HEK293 (cell line): Measurements from ENCODE around the gene TLCD3A.

ENCODE experiments used
- KLF1 ChIP-seq: fragments of 450-650 bp; formaldehyde crosslinking; IDR thresholded peaks from 2 replicates; pipeline ENCODE4 v1.5.1; 2016; ENCODE audit warnings: missing biosample characterization, missing genetic modification characterization
- KLF7 ChIP-seq: fragments of 450-650 bp; formaldehyde crosslinking; IDR thresholded peaks from 2 replicates; pipeline ENCODE4 v1.5.1; 2016; ENCODE audit warnings: missing biosample characterization, missing genetic modification characterization, borderline replicate concordance
- SCRT2 ChIP-seq: fragments of 450-650 bp; formaldehyde crosslinking; IDR thresholded peaks from 2 replicates; pipeline ENCODE4 v1.5.1; 2016; ENCODE audit warnings: missing biosample characterization, missing genetic modification characterization
- SP3 ChIP-seq: fragments of 450-650 bp; formaldehyde crosslinking; IDR thresholded peaks from 2 replicates; pipeline ENCODE4 v1.5.1; 2016; ENCODE audit warnings: missing biosample characterization, missing genetic modification characterization
- TRIM28 ChIP-seq: IDR thresholded peaks from 2 replicates; pipeline ENCODE4 v1.6.1; 2011; ENCODE audit warnings: low read length, control low read depth, borderline replicate concordance
- WT1 ChIP-seq: fragments of 450-650 bp; formaldehyde crosslinking; IDR thresholded peaks from 2 replicates; pipeline ENCODE4 v1.5.1; 2016; ENCODE audit warnings: missing biosample characterization, missing genetic modification characterization
- ZBTB17 ChIP-seq: fragments of 450-650 bp; formaldehyde crosslinking; IDR thresholded peaks from 2 replicates; pipeline ENCODE4 v1.5.1; 2016; ENCODE audit warnings: missing biosample characterization, missing genetic modification characterization
- ZNF140 ChIP-seq: fragments of 450-650 bp; formaldehyde crosslinking; IDR thresholded peaks from 2 replicates; pipeline ENCODE4 v1.5.1; 2016; ENCODE audit warnings: missing biosample characterization, missing genetic modification characterization
- ZNF146 ChIP-seq: fragments of 450-650 bp; formaldehyde crosslinking; IDR thresholded peaks from 2 replicates; pipeline ENCODE4 v1.5.1; 2016; ENCODE audit warnings: missing biosample characterization, missing genetic modification characterization
- ZNF2 ChIP-seq: fragments of 450-650 bp; formaldehyde crosslinking; IDR thresholded peaks from 2 replicates; pipeline ENCODE4 v1.5.1; 2016; ENCODE audit warnings: missing biosample characterization, missing genetic modification characterization
- ZNF23 ChIP-seq: fragments of 450-650 bp; formaldehyde crosslinking; IDR thresholded peaks from 2 replicates; pipeline ENCODE4 v1.5.1; 2016; ENCODE audit warnings: missing biosample characterization, missing genetic modification characterization, borderline replicate concordance
- ZNF24 ChIP-seq: fragments of 450-650 bp; formaldehyde crosslinking; IDR thresholded peaks from 2 replicates; pipeline ENCODE4 v1.5.1; 2016; ENCODE audit warnings: missing biosample characterization, missing genetic modification characterization
- ZNF274 ChIP-seq, 2 experiments: fragments of 200-500 bp in 1 of 2; fragments of 450-650 bp in 1 of 2; sonication (Bioruptor generic) in 1 of 2; formaldehyde crosslinking in 1 of 2; IDR thresholded peaks; 2 replicates each; pipeline versions ENCODE4 v1.5.1 to v1.6.1; 2014 to 2016; ENCODE audit warnings: borderline replicate concordance in 1 of 2, inconsistent platforms in 1 of 2, low read length in 1 of 2, missing biosample characterization in 1 of 2, missing genetic modification characterization in 1 of 2
- ZNF292 ChIP-seq: fragments of 450-650 bp; formaldehyde crosslinking; IDR thresholded peaks from 2 replicates; pipeline ENCODE4 v1.5.1; 2016; ENCODE audit warnings: low read depth, missing biosample characterization, missing genetic modification characterization, borderline replicate concordance
- ZNF341 ChIP-seq: fragments of 450-650 bp; formaldehyde crosslinking; IDR thresholded peaks from 2 replicates; pipeline ENCODE4; 2016; ENCODE audit warnings: low read depth, missing biosample characterization, missing genetic modification characterization
- ZNF423 ChIP-seq: fragments of 450-650 bp; formaldehyde crosslinking; IDR thresholded peaks from 2 replicates; pipeline ENCODE4 v1.5.1; 2016; ENCODE audit warnings: missing biosample characterization, missing genetic modification characterization
- ZNF433 ChIP-seq: fragments of 450-650 bp; formaldehyde crosslinking; IDR thresholded peaks from 2 replicates; pipeline ENCODE4 v1.5.1; 2016; ENCODE audit warnings: missing biosample characterization, missing genetic modification characterization, low read depth
- ZNF514 ChIP-seq: fragments of 450-650 bp; formaldehyde crosslinking; IDR thresholded peaks from 2 replicates; pipeline ENCODE4 v1.5.1; 2016; ENCODE audit warnings: missing biosample characterization, missing genetic modification characterization
- ZNF529 ChIP-seq: fragments of 450-650 bp; formaldehyde crosslinking; IDR thresholded peaks from 2 replicates; pipeline ENCODE4 v1.5.1; 2017; ENCODE audit warnings: missing genetic modification characterization, missing biosample characterization; ENCODE audit not compliant: insufficient replicate concordance
- ZNF555 ChIP-seq: fragments of 450-650 bp; formaldehyde crosslinking; conservative IDR thresholded peaks from 2 replicates; pipeline ENCODE4 v1.5.1; 2017; ENCODE audit warnings: missing biosample characterization, mild to moderate bottlenecking, missing genetic modification characterization, inconsistent platforms
- ZNF600 ChIP-seq: fragments of 450-650 bp; formaldehyde crosslinking; IDR thresholded peaks from 2 replicates; pipeline ENCODE4 v1.5.1; 2016; ENCODE audit warnings: missing biosample characterization, missing genetic modification characterization
- ZNF623 ChIP-seq: fragments of 450-650 bp; formaldehyde crosslinking; IDR thresholded peaks from 2 replicates; pipeline ENCODE4 v1.5.1; 2016; ENCODE audit warnings: missing biosample characterization, missing genetic modification characterization
- ZNF747 ChIP-seq: fragments of 450-650 bp; formaldehyde crosslinking; IDR thresholded peaks from 2 replicates; pipeline ENCODE4 v1.5.1; 2016; ENCODE audit warnings: missing biosample characterization, missing genetic modification characterization
- ZNF76 ChIP-seq: fragments of 450-650 bp; formaldehyde crosslinking; IDR thresholded peaks from 2 replicates; pipeline ENCODE4; 2016; ENCODE audit warnings: low read depth, missing biosample characterization, missing genetic modification characterization, borderline replicate concordance
- ZNF768 ChIP-seq: fragments of 450-650 bp; formaldehyde crosslinking; IDR thresholded peaks from 2 replicates; pipeline ENCODE4 v1.5.1; 2018; ENCODE audit warnings: missing biosample characterization, mild to moderate bottlenecking, missing genetic modification characterization
- ZNF791 ChIP-seq: fragments of 450-650 bp; formaldehyde crosslinking; IDR thresholded peaks from 2 replicates; pipeline ENCODE4 v1.5.1; 2016; ENCODE audit warnings: missing biosample characterization, missing genetic modification characterization
- ZNF830 ChIP-seq: fragments of 450-650 bp; IDR thresholded peaks from 2 replicates; pipeline ENCODE4 v1.5.0; 2018; ENCODE audit warnings: missing biosample characterization, missing genetic modification characterization, low read depth, mild to moderate bottlenecking, moderate library complexity
- ZNF837 ChIP-seq: fragments of 450-650 bp; formaldehyde crosslinking; IDR thresholded peaks from 2 replicates; pipeline ENCODE4 v1.5.1; 2016; ENCODE audit warnings: missing biosample characterization, missing genetic modification characterization
- ZSCAN30 ChIP-seq: fragments of 450-650 bp; IDR thresholded peaks from 2 replicates; pipeline ENCODE4 v1.5.1; 2018; ENCODE audit warnings: missing biosample characterization, mild to moderate bottlenecking, missing genetic modification characterization, moderate library complexity
- TF ChIP-seq, protein P1 (sequence below): fragments of 450-650 bp; formaldehyde crosslinking; IDR thresholded peaks from 2 replicates; pipeline ENCODE4 v1.5.1; 2016; ENCODE audit warnings: missing biosample characterization, missing genetic modification characterization, low read depth
- TF ChIP-seq, protein P2 (sequence below): fragments of 450-650 bp; formaldehyde crosslinking; IDR thresholded peaks from 2 replicates; pipeline ENCODE4 v1.5.1; 2016; ENCODE audit warnings: missing biosample characterization, missing genetic modification characterization
- TF ChIP-seq, protein P3 (sequence below): fragments of 450-650 bp; formaldehyde crosslinking; IDR thresholded peaks from 2 replicates; pipeline ENCODE4 v1.5.1; 2016; ENCODE audit warnings: missing biosample characterization, missing genetic modification characterization

TLCD3A gene

DNA sequence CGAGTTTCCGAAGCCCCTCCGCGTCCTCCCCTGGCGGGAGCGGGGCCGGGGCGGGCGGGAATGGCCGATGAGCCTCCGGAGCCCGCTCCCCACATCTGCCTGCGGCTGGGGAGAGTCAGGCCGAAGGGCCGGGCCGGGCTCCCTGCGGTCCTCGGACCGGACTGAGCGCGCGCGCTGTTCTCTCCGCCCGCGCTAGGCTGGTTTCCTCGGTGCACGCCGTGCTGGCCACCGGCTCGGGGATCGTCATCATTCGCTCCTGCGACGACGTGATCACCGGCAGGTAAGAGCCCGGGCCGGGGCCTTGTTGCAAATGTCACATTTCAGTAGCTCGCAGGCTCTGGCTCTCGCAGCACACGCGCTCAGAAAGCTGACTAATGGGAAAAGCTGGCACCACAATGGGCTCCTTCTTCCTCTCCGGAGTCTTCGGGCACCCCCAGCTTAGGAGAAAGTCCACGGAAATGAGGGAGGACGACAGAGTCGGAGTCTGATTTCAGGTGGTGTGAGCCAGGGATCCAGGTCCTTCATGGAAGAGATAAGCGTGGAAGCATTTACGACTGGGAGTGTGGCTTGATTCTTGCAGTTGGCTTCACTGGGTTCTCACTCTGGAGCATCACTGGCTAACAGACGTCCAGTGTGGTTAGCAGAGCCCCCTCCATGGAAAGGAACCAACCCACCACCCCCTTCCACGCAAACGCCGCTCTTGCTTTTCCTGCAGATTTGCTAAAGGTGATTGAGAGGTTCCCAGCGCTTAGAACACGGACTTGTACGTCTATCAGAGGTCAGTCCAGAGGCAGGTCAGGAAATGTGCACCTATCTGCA is 715 bp downstream of the TLCD3A start (continued):
- TF ChIP-seq, protein P1, sequence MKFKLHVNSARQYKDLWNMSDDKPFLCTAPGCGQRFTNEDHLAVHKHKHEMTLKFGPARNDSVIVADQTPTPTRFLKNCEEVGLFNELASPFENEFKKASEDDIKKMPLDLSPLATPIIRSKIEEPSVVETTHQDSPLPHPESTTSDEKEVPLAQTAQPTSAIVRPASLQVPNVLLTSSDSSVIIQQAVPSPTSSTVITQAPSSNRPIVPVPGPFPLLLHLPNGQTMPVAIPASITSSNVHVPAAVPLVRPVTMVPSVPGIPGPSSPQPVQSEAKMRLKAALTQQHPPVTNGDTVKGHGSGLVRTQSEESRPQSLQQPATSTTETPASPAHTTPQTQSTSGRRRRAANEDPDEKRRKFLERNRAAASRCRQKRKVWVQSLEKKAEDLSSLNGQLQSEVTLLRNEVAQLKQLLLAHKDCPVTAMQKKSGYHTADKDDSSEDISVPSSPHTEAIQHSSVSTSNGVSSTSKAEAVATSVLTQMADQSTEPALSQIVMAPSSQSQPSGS: no peak
- TF ChIP-seq ZNF274 (IDR thresholded peaks at IDR 0.05; ENCODE audit: low read length) (no peak), ZNF274 (tag by site-specific recombination; IDR thresholded peaks at IDR 0.05; ENCODE audit: borderline replicate concordance) (no peak), SCRT2 (tag by site-specific recombination) (no peak), KLF7 (tag by site-specific recombination) (no peak), ZNF423 (tag by site-specific recombination) (no peak), ZNF768 (tag by site-specific recombination) (no peak), ZNF2 (no peak), ZNF529 (no peak), KLF1 (tag by site-specific recombination) (peak; percentile 20; the same call in 1 of the 2 replicates), ZSCAN30 (tag by site-specific recombination) (0 out of 2 replicates have a peak, but pooled peaks have one; percentile 6), ZNF76 (tag by site-specific recombination) (peak; percentile 29; the same call in 1 of the 2 replicates), ZNF623 (tag by site-specific recombination) (no peak), ZNF600 (tag by site-specific recombination) (peak; percentile 76), ZNF341 (tag by site-specific recombination) (peak; percentile 89), ZNF555 (tag by site-specific recombination) (no peak), SP3 (tag by site-specific recombination) (no peak), ZNF23 (tag by site-specific recombination) (no peak), ZNF146 (tag by site-specific recombination) (no peak), ZNF830 (tag by site-specific recombination) (no peak), ZNF433 (tag by site-specific recombination) (no peak), ZNF292 (tag by site-specific recombination) (no peak), ZNF24 (tag by site-specific recombination) (no peak), ZNF747 (tag by site-specific recombination) (no peak), ZNF791 (tag by site-specific recombination) (no peak), WT1 (tag by site-specific recombination) (no peak), ZNF837 (tag by site-specific recombination) (no peak), ZBTB17 (tag by site-specific recombination) (peak; percentile 90), ZNF514 (no peak), TRIM28 (no peak), ZNF140 (tag by site-specific recombination) (no peak)
- TF ChIP-seq, protein P2, sequence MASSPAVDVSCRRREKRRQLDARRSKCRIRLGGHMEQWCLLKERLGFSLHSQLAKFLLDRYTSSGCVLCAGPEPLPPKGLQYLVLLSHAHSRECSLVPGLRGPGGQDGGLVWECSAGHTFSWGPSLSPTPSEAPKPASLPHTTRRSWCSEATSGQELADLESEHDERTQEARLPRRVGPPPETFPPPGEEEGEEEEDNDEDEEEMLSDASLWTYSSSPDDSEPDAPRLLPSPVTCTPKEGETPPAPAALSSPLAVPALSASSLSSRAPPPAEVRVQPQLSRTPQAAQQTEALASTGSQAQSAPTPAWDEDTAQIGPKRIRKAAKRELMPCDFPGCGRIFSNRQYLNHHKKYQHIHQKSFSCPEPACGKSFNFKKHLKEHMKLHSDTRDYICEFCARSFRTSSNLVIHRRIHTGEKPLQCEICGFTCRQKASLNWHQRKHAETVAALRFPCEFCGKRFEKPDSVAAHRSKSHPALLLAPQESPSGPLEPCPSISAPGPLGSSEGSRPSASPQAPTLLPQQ (tag by site-specific recombination): no peak
- TF ChIP-seq, protein P3, sequence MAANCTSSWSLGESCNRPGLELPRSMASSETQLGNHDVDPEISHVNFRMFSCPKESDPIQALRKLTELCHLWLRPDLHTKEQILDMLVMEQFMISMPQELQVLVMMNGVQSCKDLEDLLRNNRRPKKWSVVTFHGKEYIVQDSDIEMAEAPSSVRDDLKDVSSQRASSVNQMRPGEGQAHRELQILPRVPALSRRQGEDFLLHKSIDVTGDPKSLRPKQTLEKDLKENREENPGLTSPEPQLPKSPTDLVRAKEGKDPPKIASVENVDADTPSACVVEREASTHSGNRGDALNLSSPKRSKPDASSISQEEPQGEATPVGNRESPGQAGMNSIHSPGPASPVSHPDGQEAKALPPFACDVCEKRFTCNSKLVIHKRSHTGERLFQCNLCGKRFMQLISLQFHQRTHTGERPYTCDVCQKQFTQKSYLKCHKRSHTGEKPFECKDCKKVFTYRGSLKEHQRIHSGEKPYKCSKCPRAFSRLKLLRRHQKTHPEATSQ (tag by site-specific recombination): no peak
